RPMI8226 (cell line): ENCODE data around the gene ATG7.
"Not testable (repeated sequence)": the region's sequence is repeated elsewhere in the genome, so short reads cannot be mapped to it uniquely, and the experiment has no call there.

Experiments
- DNase-seq: peaks from one replicate; pipeline ENCODE4 v3.0.0-alpha.2; 2015

ATG7 gene

GRCh38 chr3:11476735-11477144, 204.5 kb downstream of the ATG7 start:
- no peak for DNase-seq

GRCh38 chr3:11477407-11477911, 205.3 kb downstream of the ATG7 start:
- DNase-seq, result no peak

GRCh38 chr3:11478167-11478566, 206.0 kb downstream of the ATG7 start:
- no peak for DNase-seq

GRCh38 chr3:11479221-11479620, 207.0 kb downstream of the ATG7 start:
- no peak for DNase-seq

GRCh38 chr3:11480663-11481298, 208.6 kb downstream of the ATG7 start:
- DNase-seq, result no peak

GRCh38 chr3:11481556-11481955, 209.4 kb downstream of the ATG7 start:
- DNase-seq, result no peak

GRCh38 chr3:11482021-11482420, 209.8 kb downstream of the ATG7 start:
- DNase-seq, result no peak

GRCh38 chr3:11488356-11488755, 216.2 kb downstream of the ATG7 start:
- not testable (repeated sequence) for DNase-seq

- DNase-seq, result no peak
Measured at GRCh38 chr3:11494131-11494916, 222.1 kb downstream of the ATG7 start.

GRCh38 chr3:11495948-11496557, 223.9 kb downstream of the ATG7 start:
- no peak for DNase-seq

- DNase-seq, result no peak
Measured at GRCh38 chr3:11498177-11498576, 226.0 kb downstream of the ATG7 start.

- no peak for DNase-seq
Measured at GRCh38 chr3:11498646-11499045, 226.4 kb downstream of the ATG7 start.

- DNase-seq, result no peak
Measured at GRCh38 chr3:11499144-11499543, 226.9 kb downstream of the ATG7 start.

- DNase-seq, result not testable (repeated sequence)
Measured at GRCh38 chr3:11502413-11502812, 230.2 kb downstream of the ATG7 start.

- no peak for DNase-seq
Measured at GRCh38 chr3:11507719-11508118, 235.5 kb downstream of the ATG7 start.

- DNase-seq, result no peak
Measured at GRCh38 chr3:11508346-11509172, 236.4 kb downstream of the ATG7 start.

- no peak for DNase-seq
Measured at GRCh38 chr3:11509173-11510000, 237.2 kb downstream of the ATG7 start.

GRCh38 chr3:11510001-11510340, 237.8 kb downstream of the ATG7 start:
- DNase-seq, result no peak

- DNase-seq, result no peak
Measured at GRCh38 chr3:11510356-11510755, 238.2 kb downstream of the ATG7 start.

GRCh38 chr3:11511606-11512005, 239.4 kb downstream of the ATG7 start:
- not testable (repeated sequence) for DNase-seq

- DNase-seq, result not testable (repeated sequence)
Measured at GRCh38 chr3:11513125-11513816, 241.1 kb downstream of the ATG7 start.

- DNase-seq, result no peak
Measured at GRCh38 chr3:11513817-11514135, 241.6 kb downstream of the ATG7 start.
